Hepatocyte (in vitro differentiated cells): ENCODE data around the gene CUL9.

Source experiments
- EZH2 ChIP-seq: fragments of 200-600 bp; sonication (generic); IDR thresholded peaks from 2 replicates; pipeline ENCODE4 v1.6.1; 2016; ENCODE audit warnings: antibody characterized with exemption, mild to moderate bottlenecking, borderline replicate concordance
- EZH2phosphoT487 ChIP-seq: fragments of 200-600 bp; sonication (generic); IDR thresholded peaks from one replicate; pipeline ENCODE4 v1.6.1; 2018; ENCODE audit warnings: antibody characterized with exemption, mild to moderate bottlenecking, low read depth, moderate library complexity; ENCODE audit not compliant: unreplicated experiment, severe bottlenecking
- TF ChIP-seq, protein P1 (sequence below): fragments of 200-600 bp; sonication (generic); IDR thresholded peaks from 2 replicates; pipeline ENCODE4 v1.5.1; 2016; ENCODE audit warnings: antibody characterized with exemption, mild to moderate bottlenecking; ENCODE audit not compliant: poor library complexity

DNA sequence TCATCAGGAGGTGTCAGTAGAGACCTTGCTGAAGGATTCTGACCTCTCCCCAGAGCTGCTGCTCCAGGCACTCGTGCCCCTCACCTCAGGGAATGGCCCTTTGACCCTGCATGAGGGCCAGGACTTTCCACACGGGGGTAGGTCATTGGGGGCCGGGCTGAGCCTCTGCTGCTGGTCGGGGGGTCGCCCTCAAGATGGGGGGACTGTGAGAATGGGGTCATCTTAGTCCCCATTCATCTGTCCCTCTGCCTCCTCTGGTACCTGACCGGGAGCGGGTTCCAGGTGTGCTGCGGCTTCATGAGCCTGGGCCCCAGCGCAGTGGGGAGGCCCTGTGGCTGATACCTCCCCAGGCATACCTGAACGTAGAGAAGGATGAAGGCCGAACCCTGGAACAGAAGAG lies 31.4 kb downstream of the CUL9 start:
- TF ChIP-seq, protein P1, sequence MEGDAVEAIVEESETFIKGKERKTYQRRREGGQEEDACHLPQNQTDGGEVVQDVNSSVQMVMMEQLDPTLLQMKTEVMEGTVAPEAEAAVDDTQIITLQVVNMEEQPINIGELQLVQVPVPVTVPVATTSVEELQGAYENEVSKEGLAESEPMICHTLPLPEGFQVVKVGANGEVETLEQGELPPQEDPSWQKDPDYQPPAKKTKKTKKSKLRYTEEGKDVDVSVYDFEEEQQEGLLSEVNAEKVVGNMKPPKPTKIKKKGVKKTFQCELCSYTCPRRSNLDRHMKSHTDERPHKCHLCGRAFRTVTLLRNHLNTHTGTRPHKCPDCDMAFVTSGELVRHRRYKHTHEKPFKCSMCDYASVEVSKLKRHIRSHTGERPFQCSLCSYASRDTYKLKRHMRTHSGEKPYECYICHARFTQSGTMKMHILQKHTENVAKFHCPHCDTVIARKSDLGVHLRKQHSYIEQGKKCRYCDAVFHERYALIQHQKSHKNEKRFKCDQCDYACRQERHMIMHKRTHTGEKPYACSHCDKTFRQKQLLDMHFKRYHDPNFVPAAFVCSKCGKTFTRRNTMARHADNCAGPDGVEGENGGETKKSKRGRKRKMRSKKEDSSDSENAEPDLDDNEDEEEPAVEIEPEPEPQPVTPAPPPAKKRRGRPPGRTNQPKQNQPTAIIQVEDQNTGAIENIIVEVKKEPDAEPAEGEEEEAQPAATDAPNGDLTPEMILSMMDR: no peak
- no peak for TF ChIP-seq EZH2phosphoT487
- TF ChIP-seq EZH2: no peak
